Chondrocyte (in vitro differentiated cells): ENCODE data around the gene PAX2. TPM values are rescaled to one million over a fixed set of nuclear protein-coding genes. Genes with fewer than 3 reads are reported as not detected.
A peak's percentile ranks its signal among the peaks of the same experiment; 100 is the strongest.

Experiments
- DNase-seq: peaks from one replicate; pipeline ENCODE4 v3.0.0; 2021; ENCODE audit warnings: mixed read lengths, low spot score
- H3K27ac Mint-ChIP-seq: one replicate; pipeline ENCODE4 v1.8.0; 2021; ENCODE audit warnings: mild to moderate bottlenecking, moderate library complexity, mixed read lengths; ENCODE audit not compliant: unreplicated experiment
- H3K27me3 Mint-ChIP-seq: 2 replicates; pipeline ENCODE4 v1.8.0; 2021; ENCODE audit warnings: low read depth, mixed read lengths
- H3K36me3 Mint-ChIP-seq: 2 replicates; pipeline ENCODE4 v1.8.0; 2021; ENCODE audit warnings: low read depth, mixed read lengths
- H3K4me1 Mint-ChIP-seq: 2 replicates; pipeline ENCODE4 v1.8.0; 2021; ENCODE audit warnings: low read depth, mild to moderate bottlenecking, mixed read lengths
- H3K4me3 Mint-ChIP-seq: one replicate; pipeline ENCODE4 v1.8.0; 2021; ENCODE audit warnings: mild to moderate bottlenecking, moderate library complexity, mixed read lengths; ENCODE audit not compliant: unreplicated experiment
- H3K9me3 Mint-ChIP-seq: 2 replicates; pipeline ENCODE4 v1.8.0; 2021; ENCODE audit warnings: low read depth, mixed read lengths
- total RNA-seq: library from RNA; stranded (reverse); gene quantifications from 3 replicates; pipeline ENCODE4 v1.2.1, GENCODE V29; 2021
- TF ChIP-seq, protein P1 (sequence below): fragments of 200-600 bp; sonication (generic); IDR thresholded peaks from 2 replicates; pipeline ENCODE4 v1.5.0; 2021; ENCODE audit warnings: antibody characterized with exemption, mild to moderate bottlenecking, moderate library complexity

PAX2 gene
- total RNA-seq, 1 donor from 2014 or later, result 0.62 TPM

DNA sequence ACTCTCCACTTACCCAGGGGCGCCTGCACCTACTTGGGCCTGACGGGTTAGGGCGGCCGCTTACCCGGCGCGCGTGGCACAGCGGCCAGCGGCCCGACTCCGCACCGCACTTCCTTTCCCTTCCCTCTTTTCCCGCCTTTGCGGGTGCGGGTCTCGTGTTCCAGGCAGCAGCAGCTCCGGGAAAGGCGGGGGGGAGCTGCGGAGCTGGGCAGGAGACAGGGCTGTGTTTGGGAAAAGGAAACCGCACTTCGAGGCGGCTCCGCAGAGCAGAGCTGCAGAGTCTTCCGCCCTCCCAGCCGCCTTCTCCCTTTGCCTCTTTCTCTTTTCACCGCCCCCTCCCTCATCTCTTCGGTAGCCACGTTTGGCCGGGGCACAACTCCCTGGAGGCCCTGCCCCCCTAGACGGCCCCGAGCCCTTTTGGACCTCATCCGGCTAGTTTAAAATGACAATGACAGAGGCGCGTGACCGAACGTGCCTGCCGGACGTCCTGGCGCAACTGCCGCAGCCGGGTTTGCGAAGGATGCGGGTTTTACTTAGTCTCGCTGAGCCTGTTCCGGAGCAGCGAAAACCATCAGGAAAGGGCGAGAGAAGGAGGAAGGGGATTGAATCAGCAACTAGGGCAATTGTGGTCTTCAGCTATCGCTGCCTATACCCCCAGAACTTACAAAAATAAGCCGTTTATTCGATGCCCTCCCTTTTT is 7.9 kb upstream of the PAX2 start:
- TF ChIP-seq, protein P1, sequence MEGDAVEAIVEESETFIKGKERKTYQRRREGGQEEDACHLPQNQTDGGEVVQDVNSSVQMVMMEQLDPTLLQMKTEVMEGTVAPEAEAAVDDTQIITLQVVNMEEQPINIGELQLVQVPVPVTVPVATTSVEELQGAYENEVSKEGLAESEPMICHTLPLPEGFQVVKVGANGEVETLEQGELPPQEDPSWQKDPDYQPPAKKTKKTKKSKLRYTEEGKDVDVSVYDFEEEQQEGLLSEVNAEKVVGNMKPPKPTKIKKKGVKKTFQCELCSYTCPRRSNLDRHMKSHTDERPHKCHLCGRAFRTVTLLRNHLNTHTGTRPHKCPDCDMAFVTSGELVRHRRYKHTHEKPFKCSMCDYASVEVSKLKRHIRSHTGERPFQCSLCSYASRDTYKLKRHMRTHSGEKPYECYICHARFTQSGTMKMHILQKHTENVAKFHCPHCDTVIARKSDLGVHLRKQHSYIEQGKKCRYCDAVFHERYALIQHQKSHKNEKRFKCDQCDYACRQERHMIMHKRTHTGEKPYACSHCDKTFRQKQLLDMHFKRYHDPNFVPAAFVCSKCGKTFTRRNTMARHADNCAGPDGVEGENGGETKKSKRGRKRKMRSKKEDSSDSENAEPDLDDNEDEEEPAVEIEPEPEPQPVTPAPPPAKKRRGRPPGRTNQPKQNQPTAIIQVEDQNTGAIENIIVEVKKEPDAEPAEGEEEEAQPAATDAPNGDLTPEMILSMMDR, result no peak
- H3K27me3 Mint-ChIP-seq, result peaks cover 91% of the 10 kb centered on the region
- no peak overlapping the region for H3K27ac Mint-ChIP-seq
- H3K4me3 Mint-ChIP-seq, result peak overlapping the region; percentile 55
- H3K36me3 Mint-ChIP-seq, result peaks cover 2% of the 10 kb centered on the region
- H3K9me3 Mint-ChIP-seq, result no peaks in the 10 kb centered on the region
- H3K4me1 Mint-ChIP-seq, result peaks cover 16% of the 10 kb centered on the region
- no peak for DNase-seq

DNA sequence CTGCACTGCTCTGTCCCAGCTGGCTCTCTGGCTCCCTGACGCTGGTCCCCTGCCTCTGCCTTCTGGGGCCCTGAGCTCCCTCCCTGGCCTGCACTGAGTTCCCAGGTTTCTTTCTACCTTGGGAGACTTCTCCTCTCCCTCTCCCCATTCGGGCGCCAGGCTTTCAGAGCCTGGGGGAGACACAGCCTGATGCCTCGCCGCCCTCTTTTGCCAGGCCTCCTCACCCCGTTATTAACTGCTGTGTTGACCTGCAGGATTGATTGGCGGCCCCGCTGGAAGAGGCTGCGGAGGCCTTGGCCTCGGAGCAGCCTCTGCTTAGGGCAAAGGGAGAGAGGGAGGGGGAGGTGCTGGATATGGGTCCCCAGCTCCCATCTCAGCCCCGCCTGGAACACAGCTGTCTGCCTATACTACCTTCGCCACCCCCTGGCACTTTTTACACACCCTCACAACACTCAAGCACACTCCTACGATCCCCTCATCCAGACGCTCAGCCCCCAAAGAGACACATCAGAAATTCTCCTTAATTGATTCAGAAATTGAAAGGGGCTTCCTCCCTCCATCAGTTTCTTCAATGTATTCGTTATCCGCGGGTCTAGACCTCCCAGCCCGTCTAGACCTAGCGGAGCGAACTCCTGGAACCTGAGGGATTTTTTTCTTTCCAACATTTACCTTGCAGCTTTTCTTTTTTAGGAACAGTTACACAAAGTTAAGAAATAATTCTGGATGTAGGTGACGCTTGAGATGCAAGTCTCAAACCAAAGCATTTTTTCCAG is 7.1 kb upstream of the PAX2 start:
- peaks cover 91% of the 10 kb centered on the region for H3K27me3 Mint-ChIP-seq
- TF ChIP-seq, protein P1, result no peak
- H3K27ac Mint-ChIP-seq, result no peak overlapping the region
- no peak for DNase-seq
- no peaks in the 10 kb centered on the region for H3K9me3 Mint-ChIP-seq
- peaks cover 2% of the 10 kb centered on the region for H3K36me3 Mint-ChIP-seq
- H3K4me1 Mint-ChIP-seq, result peaks cover 16% of the 10 kb centered on the region
- H3K4me3 Mint-ChIP-seq, result peak overlapping the region; percentile 55

DNA sequence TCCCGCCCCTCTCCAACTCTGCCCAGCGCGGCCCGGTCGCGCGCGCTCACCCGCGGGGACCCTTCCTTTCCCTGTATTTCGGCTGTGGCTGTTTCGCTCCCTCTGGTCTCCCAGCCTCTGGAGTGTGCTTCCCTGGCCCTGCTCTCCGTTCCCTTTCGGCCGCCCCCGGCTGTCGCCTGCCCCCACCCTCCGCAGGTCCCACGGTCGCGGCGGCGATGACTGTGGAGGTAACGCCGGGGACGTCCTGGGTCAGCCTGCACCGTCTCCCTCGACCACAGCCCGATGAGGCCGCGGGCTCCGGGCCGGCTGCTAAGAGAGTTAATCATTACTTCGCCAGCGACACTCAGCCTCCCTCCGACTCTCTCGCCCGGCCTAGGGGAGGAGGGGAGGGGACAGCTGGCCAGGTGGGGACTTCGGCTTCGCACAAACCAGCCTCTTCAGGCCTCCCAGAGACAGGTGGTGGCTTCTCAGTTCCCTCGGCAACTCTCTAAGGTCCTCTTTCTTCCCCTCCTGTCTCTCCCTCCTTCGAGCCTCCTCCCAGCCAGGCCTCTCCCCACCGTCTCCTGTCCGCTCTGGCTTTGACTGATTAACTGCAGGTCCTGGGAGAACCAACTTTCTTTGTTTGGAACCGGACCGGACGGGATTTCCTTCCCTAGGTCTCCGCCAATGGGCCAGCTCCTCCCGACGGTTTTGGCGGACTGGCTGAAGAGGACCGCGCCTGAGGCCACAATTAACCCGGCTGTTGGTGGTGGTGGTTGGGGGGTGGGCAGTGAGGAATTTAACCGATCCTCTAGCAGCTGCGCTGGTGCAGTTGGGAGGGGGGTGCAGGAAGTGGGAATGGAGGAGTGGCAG is 5.6 kb upstream of the PAX2 start:
- Mint-ChIP-seq H3K9me3 (no peaks in the 10 kb centered on the region), H3K36me3 (peaks cover 2% of the 10 kb centered on the region), H3K4me3 (no peak overlapping the region), H3K4me1 (peaks cover 29% of the 10 kb centered on the region), H3K27me3 (peaks cover 91% of the 10 kb centered on the region), H3K27ac (no peak overlapping the region)
- TF ChIP-seq, protein P1, result no peak
- no peak for DNase-seq

DNA sequence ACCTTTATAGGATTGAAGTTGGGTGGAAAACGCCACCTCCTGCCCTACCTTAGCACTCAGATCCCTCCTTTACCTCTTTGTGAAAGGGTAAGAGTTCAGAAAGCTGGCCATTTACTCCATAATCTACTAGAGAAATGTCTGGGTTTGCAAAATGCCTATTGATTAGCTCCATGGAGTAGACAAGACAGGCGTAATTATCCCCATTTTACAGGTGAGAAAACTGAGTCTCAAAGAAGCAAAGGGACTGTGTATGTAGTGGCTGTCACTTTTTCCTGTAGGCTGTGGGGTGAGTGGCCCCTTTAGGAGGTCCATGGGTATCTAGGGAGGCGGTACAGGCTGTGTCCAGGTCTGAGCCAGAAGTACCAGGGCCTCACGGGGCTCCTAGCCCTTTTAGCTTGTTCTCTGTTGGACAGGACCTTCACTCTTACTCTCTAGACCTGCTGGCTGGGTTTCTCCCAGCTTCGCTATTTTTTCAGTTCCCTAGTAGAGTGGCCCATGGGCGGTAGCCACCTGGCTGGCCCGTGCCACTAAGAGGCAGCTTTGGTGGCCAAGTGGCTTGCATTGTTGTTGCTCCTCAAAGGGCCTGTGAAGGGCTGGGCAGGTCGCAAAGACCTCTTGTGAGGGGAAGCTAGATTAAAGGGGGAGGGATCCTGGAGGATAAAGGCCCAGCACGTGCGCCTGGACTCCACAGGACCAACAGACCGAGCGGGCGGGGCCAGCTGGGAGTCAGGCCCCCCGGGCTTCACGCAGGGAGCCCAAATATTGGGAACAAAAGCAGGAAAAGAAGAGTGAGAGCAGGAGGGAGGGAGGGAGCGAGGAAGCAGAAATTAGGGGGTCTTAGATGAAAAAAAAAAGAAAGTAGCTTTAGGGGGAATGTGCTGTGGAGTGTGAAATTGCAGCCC is 4.7 kb upstream of the PAX2 start:
- TF ChIP-seq, protein P1, result no peak
- Mint-ChIP-seq H3K4me1 (peaks cover 29% of the 10 kb centered on the region), H3K4me3 (no peak overlapping the region), H3K9me3 (no peaks in the 10 kb centered on the region), H3K27ac (no peak overlapping the region), H3K36me3 (no peaks in the 10 kb centered on the region), H3K27me3 (peaks cover 88% of the 10 kb centered on the region)
- DNase-seq, result no peak
